A673 (cell line): Measurements from ENCODE around the gene SLC35E3. TPM values are rescaled to one million over a fixed set of nuclear protein-coding genes. Genes with fewer than 3 reads are reported as not detected.

Experiments used
- BruUV-seq: library from RNA; stranded (reverse); fragments of 400-500 nt; replicated peaks from 2 replicates; lab custom pipeline; 2021; lab: Mats Ljungman, UMichigan
- CTCF ChIA-PET: fragments of 300-600 bp; sonication (Branson Sonifier 250); formaldehyde crosslinking; loops from one replicate; lab custom pipeline; 2022; ENCODE audit warnings: antibody characterized with exemption; lab: Charles Lee
- POLR2A ChIA-PET: fragments of 300-600 bp; sonication (Branson Sonifier 250); formaldehyde crosslinking; loops from one replicate; lab custom pipeline; 2022; ENCODE audit warnings: antibody characterized with exemption; ENCODE audit not compliant: low non-redundant PET; lab: Charles Lee
- DNase-seq: peaks from one replicate; pipeline ENCODE4 v3.0.0-alpha.2; 2015; ENCODE audit warnings: low spot score
- H3K27ac ChIP-seq: fragments of 200-600 bp; sonication (generic); 2 replicates; pipeline ENCODE4 v1.5.1; 2016; ENCODE audit warnings: mixed run types, low read depth, mild to moderate bottlenecking, mixed read lengths, antibody characterized with exemption, low read length; ENCODE audit not compliant: poor library complexity, severe bottlenecking
- H3K27me3 ChIP-seq: fragments of 200-600 bp; sonication (generic); replicated peaks from 2 replicates; pipeline ENCODE4 v1.6.1; 2017; ENCODE audit warnings: mixed run types, low read depth, mild to moderate bottlenecking, mixed read lengths, antibody characterized with exemption, low read length; ENCODE audit not compliant: insufficient read depth, poor library complexity
- H3K36me3 ChIP-seq: fragments of 200-600 bp; sonication (generic); 2 replicates; pipeline ENCODE4 v1.6.1; 2016; ENCODE audit warnings: mixed run types, mild to moderate bottlenecking, mixed read lengths, antibody characterized with exemption, low read length; ENCODE audit not compliant: insufficient read depth, poor library complexity, severe bottlenecking
- H3K4me1 ChIP-seq: fragments of 200-600 bp; sonication (generic); 2 replicates; pipeline ENCODE4 v1.6.1; 2017; ENCODE audit warnings: mixed run types, mild to moderate bottlenecking, mixed read lengths, antibody characterized with exemption, low read length; ENCODE audit not compliant: insufficient read depth, poor library complexity, severe bottlenecking
- H3K4me3 ChIP-seq: fragments of 200-600 bp; sonication (generic); 2 replicates; pipeline ENCODE4 v1.5.1; 2016; ENCODE audit warnings: low read depth, mixed run types, mild to moderate bottlenecking, mixed read lengths, low read length; ENCODE audit not compliant: poor library complexity, severe bottlenecking
- H3K9me3 ChIP-seq: fragments of 200-600 bp; sonication (generic); 2 replicates; pipeline ENCODE4 v1.6.1; 2016; ENCODE audit warnings: mixed run types, low read depth, mild to moderate bottlenecking, mixed read lengths, antibody characterized with exemption, low read length; ENCODE audit not compliant: poor library complexity, severe bottlenecking
- EZH2 ChIP-seq: fragments of 200-600 bp; sonication (generic); IDR thresholded peaks from 2 replicates; pipeline ENCODE4 v1.6.1; 2017; ENCODE audit warnings: borderline replicate concordance, low read depth, mild to moderate bottlenecking, mixed read lengths, antibody characterized with exemption, low read length; ENCODE audit not compliant: poor library complexity, severe bottlenecking
- intact Hi-C: fragments of 100-400 bp; cut with micrococcal nuclease; formaldehyde crosslinking; loops from one replicate; pipeline ENCODE4 v1.10.0; 2022; ENCODE audit not compliant: unreplicated experiment
- total RNA-seq: library from RNA; stranded (reverse); gene quantifications from 2 replicates; pipeline ENCODE4 v1.2.3, GENCODE V29; 2021
- TF ChIP-seq, protein P1 (sequence below): fragments of 300-800, 200-600 bp; sonication (generic); conservative IDR thresholded peaks from 2 replicates; pipeline ENCODE4 v1.5.1; 2017; ENCODE audit warnings: low read depth, mild to moderate bottlenecking, antibody characterized with exemption, low read length, moderate library complexity, mixed read lengths

The SLC35E3 gene
- total RNA-seq, 1 experiment from 2014 or later = 10.1 TPM

GRCh38 chr12:68792952-68793351 lies 47.0 kb downstream of the SLC35E3 start:
- no peak for TF ChIP-seq EZH2
- TF ChIP-seq, protein P1, sequence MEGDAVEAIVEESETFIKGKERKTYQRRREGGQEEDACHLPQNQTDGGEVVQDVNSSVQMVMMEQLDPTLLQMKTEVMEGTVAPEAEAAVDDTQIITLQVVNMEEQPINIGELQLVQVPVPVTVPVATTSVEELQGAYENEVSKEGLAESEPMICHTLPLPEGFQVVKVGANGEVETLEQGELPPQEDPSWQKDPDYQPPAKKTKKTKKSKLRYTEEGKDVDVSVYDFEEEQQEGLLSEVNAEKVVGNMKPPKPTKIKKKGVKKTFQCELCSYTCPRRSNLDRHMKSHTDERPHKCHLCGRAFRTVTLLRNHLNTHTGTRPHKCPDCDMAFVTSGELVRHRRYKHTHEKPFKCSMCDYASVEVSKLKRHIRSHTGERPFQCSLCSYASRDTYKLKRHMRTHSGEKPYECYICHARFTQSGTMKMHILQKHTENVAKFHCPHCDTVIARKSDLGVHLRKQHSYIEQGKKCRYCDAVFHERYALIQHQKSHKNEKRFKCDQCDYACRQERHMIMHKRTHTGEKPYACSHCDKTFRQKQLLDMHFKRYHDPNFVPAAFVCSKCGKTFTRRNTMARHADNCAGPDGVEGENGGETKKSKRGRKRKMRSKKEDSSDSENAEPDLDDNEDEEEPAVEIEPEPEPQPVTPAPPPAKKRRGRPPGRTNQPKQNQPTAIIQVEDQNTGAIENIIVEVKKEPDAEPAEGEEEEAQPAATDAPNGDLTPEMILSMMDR = no peak
- no peaks in the 10 kb centered on the region for H3K4me1 ChIP-seq
- DNase-seq = peak; percentile 57
- H3K4me3 ChIP-seq = no peak overlapping the region
- intact Hi-C loops = no loop called here
- H3K27me3 ChIP-seq = no peaks in the 10 kb centered on the region
- H3K9me3 ChIP-seq = no peaks in the 10 kb centered on the region
- ChIA-PET POLR2A (no interaction called here), CTCF (no interaction called here)
- no peaks in the 10 kb centered on the region for H3K36me3 ChIP-seq
- no TSS peak for BruUV-seq
- no peak overlapping the region for H3K27ac ChIP-seq

DNA sequence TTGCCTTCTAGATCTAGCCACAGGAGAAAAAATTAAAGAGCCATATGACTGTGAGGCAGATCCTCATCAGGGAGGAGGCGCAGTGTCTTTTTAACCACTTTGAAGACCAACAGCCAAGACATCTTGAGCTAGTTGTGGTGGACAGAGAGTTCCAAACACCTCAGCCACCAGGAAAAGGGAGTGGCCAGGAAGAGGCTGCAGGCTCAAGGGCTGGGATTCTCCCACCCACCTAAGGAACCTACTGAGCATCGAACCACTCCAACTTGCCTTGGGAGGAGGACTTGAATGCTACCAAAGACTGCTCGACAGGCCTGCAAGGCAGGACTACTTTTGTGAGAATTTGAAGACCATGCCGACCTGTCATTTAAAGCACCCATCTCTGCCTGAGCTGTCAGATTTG lies 47.5 kb downstream of the SLC35E3 start:
- no peak overlapping the region for H3K4me3 ChIP-seq
- no peak for DNase-seq
- no peak overlapping the region for H3K27ac ChIP-seq
- CTCF ChIA-PET = no interaction called here
- H3K36me3 ChIP-seq = no peaks in the 10 kb centered on the region
- H3K4me1 ChIP-seq = no peaks in the 10 kb centered on the region
- intact Hi-C loops = no loop called here
- POLR2A ChIA-PET = no interaction called here
- H3K9me3 ChIP-seq = no peaks in the 10 kb centered on the region
- no TSS peak for BruUV-seq
- no peaks in the 10 kb centered on the region for H3K27me3 ChIP-seq
- TF ChIP-seq EZH2 = no peak
- TF ChIP-seq, protein P1 = no peak

DNA sequence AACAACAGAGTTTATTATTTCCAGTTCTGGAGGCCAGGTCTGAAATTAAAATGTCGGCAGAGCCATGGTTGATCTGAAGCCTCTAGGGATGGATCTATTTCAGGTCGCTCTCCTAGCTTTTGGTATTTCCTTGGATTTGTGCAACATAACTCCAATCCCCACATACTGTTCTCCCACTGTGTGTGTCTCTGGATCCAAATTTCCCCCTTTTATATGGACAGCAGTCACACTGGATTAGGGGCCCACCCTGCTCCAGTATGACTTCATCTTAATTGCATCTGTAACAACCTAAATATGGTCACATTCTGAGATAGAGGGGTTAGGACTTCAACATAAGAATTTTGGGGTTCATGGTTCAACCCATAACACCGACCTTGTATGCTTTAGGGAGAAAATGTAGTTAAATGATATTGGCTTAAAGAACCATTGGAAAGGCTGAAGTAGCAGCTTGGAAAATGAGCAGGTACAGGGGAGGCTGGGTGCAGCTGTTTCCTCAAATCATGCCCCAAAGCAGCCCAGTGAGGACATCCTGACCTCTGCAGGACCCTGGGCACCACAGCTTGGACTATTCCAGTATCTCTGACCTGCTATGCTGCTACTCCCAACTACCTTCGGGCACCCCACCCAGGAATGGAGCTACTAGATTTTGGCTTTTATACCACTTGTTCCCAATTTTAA lies 48.1 kb downstream of the SLC35E3 start:
- Histone ChIP-seq H3K36me3 (no peaks in the 10 kb centered on the region), H3K27me3 (no peaks in the 10 kb centered on the region), H3K4me1 (no peaks in the 10 kb centered on the region), H3K9me3 (no peaks in the 10 kb centered on the region), H3K4me3 (no peak overlapping the region), H3K27ac (no peak overlapping the region)
- ChIA-PET CTCF (no interaction called here), POLR2A (no interaction called here)
- TF ChIP-seq EZH2 = no peak
- TF ChIP-seq, protein P1 = no peak
- no peak for DNase-seq
- BruUV-seq = no TSS peak
- intact Hi-C loops = no loop called here
